ENCODE data around the gene MYB. TPM values are rescaled to one million over a fixed set of nuclear protein-coding genes. Genes with fewer than 3 reads are reported as not detected.

Gene MYB
- 0.09 and 0.10 TPM in 2 replicates for polyA plus RNA-seq (2011; rRNA removed)
- polyA minus RNA-seq (2011; rRNA and poly(A)+ RNA removed), result 0.26 TPM in 1 of 2 replicates, not detected in the other

DNA sequence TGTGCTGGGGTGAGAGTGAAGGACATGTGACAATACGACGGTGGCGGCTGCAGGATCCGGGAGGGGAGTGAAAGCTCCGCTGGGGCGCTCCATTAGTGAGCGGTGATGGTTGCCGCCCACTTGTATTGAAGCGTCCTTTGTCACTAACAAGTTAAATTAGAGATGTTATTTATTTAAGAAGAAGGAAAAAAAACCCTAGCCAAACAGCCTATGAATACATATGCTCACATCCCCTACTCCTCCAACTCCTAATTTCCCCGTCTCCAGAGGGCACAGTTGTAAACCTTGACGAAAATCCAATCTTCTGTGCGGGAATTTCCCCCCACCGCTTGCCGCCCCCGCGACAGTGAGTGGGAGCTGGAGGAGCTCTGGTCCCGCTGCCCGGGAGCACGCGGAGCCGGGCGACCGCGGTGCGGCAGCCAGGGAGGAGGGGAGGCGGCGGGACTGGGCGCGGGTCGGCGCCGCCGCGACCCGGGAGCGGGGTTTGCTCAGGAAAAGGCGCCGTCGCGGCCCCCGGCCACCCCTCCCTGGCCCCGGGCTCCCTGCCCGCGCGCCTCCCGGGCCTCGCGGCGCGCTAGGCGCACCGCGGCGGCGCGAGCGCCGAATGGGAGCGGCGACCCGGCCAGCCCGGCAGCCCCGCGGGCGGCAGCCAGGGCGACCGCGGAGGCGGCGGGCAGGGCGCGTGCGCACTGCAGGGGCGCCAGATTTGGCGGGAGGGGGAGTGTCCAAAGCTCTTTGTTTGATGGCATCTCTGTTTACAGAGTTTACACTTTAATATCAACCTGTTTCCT, at the start of gene MYB:
TSS of gene MYB (plus strand) at position 767 of the 791 bp plus-strand sequence. CDS start 206 bp downstream, outside the sequence.
- Histone ChIP-seq H3K4me3 (ENCODE audit: low read depth, low read length) (peak within 1 kb of the TSS; percentile 64), H3K27ac (ENCODE audit: low read depth, low read length) (no peak within 1 kb of the TSS), H3K9me3 (ENCODE audit: control insufficient read depth, insufficient read depth, low read length) (no peaks in the 10 kb centered on the region; the same call in 1 of the 2 replicates), H3K27me3 (ENCODE audit: control insufficient read depth, insufficient read depth, low read length) (peaks cover 19% of the 10 kb centered on the region)
- POLR2A ChIA-PET, result no interaction called here
- no peak for DNase-seq (ENCODE audit: low read depth, low spot score)
- CTCF ChIA-PET, result no interaction called here
- TF ChIP-seq, protein P1, sequence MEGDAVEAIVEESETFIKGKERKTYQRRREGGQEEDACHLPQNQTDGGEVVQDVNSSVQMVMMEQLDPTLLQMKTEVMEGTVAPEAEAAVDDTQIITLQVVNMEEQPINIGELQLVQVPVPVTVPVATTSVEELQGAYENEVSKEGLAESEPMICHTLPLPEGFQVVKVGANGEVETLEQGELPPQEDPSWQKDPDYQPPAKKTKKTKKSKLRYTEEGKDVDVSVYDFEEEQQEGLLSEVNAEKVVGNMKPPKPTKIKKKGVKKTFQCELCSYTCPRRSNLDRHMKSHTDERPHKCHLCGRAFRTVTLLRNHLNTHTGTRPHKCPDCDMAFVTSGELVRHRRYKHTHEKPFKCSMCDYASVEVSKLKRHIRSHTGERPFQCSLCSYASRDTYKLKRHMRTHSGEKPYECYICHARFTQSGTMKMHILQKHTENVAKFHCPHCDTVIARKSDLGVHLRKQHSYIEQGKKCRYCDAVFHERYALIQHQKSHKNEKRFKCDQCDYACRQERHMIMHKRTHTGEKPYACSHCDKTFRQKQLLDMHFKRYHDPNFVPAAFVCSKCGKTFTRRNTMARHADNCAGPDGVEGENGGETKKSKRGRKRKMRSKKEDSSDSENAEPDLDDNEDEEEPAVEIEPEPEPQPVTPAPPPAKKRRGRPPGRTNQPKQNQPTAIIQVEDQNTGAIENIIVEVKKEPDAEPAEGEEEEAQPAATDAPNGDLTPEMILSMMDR (IDR thresholded peaks at IDR 0.05; ENCODE audit: low read depth, low read length), result no peak

DNA sequence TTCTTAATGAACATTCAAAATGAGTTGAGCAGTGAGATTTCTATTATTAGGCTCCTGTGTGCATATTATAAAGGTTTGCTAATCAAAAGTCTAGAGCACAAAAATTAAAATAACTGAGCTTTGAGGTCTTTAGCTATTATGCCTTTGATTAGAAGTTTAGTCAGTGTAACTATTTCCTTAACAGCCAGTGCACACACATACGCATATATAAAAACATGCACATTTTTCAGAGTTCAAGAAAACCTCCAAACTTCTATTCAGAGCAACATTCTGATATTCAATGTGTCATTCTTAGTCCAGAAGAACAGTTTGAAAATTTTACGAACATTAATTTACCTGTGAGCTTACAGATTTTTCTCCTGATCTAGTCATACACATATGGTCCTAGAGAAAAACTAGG, 48.3 kb upstream of the MYB start:
- no peak for DNase-seq (ENCODE audit: low read depth, low spot score)
- ChIA-PET POLR2A (no interaction called here), CTCF (no interaction called here)
- H3K9me3 ChIP-seq (ENCODE audit: control insufficient read depth, insufficient read depth, low read length), result no peaks in the 10 kb centered on the region
- TF ChIP-seq, protein P1 (IDR thresholded peaks at IDR 0.05; ENCODE audit: low read depth, low read length), result no peak
- H3K27ac ChIP-seq (ENCODE audit: low read depth, low read length), result no peak overlapping the region
- H3K27me3 ChIP-seq (ENCODE audit: control insufficient read depth, insufficient read depth, low read length), result peaks cover 16% of the 10 kb centered on the region
- no peak overlapping the region for H3K4me3 ChIP-seq (ENCODE audit: low read depth, low read length)

DNA sequence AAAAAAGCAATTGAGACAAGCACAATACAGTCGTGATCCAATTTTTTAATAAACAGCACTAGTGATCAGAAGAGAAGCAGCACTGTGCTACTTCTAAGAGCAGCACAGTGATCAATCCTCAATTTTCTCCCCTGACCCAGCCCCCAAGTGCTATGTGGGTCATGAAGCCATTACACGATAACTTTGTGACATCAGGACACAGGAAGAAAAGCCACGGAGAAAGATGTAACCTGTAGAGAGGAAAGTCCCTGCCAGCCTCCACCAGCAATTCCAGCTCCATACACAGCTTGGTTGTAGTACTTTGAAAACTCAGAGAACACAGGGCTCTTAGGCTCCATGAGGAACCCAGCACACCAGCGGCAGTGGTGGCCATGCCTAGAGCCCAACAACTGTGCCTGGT, 45.3 kb upstream of the MYB start:
- no peak for DNase-seq (ENCODE audit: low read depth, low spot score)
- Histone ChIP-seq H3K27me3 (ENCODE audit: control insufficient read depth, insufficient read depth, low read length) (peaks cover 11% of the 10 kb centered on the region), H3K4me3 (ENCODE audit: low read depth, low read length) (no peak overlapping the region), H3K27ac (ENCODE audit: low read depth, low read length) (no peak overlapping the region), H3K9me3 (ENCODE audit: control insufficient read depth, insufficient read depth, low read length) (no peaks in the 10 kb centered on the region)
- POLR2A ChIA-PET, result no interaction called here
- TF ChIP-seq, protein P1 (IDR thresholded peaks at IDR 0.05; ENCODE audit: low read depth, low read length), result no peak
- CTCF ChIA-PET, result interaction anchor here (0.8 kb wide), 1 partner anchor 8 kb away, joined by 4 read pairs; no protein-coding TSS in a partner anchor

DNA sequence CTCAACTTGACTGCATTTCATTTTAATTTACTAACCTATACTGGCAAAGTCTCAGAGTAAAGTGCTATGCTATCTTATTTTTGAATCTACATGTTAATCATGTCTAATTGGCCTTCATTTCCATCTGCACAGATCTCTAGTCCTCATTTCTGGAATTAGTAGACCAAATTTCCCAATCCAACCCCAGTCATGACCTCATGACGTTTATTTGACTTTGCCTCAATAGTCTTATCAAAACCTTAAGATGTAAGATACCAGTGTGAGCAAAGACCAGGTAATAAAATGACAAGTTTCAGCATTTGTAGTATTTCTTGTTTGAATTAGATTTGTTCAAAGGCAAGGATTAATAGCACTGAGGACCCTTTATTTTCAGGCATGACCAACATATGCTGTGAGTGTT, 43.3 kb upstream of the MYB start:
- Histone ChIP-seq H3K27ac (ENCODE audit: low read depth, low read length) (no peak overlapping the region), H3K4me3 (ENCODE audit: low read depth, low read length) (no peak overlapping the region), H3K9me3 (ENCODE audit: control insufficient read depth, insufficient read depth, low read length) (no peaks in the 10 kb centered on the region), H3K27me3 (ENCODE audit: control insufficient read depth, insufficient read depth, low read length) (peaks cover 14% of the 10 kb centered on the region)
- TF ChIP-seq, protein P1 (IDR thresholded peaks at IDR 0.05; ENCODE audit: low read depth, low read length), result no peak
- POLR2A ChIA-PET, result no interaction called here
- DNase-seq (ENCODE audit: low read depth, low spot score), result no peak
- CTCF ChIA-PET, result no interaction called here

DNA sequence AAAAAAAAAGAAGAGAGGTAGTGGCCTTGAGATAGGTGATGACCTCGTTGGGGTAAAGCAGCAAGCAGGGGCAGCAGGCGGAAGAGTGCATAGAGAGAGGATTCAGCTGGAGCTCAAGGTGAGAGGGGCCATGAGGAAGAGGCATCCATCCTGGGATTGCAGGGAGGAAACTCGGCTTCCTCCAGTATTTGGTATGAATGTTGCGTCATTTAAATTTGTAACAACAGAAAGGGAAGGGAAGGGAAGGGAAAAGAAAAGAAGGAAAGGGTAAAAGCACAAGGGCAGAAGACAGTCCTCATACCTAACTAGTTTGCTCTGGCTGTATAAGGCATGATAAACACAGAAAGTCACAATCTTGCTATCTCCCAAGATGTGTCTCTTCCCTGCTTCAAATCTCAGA, 39.9 kb upstream of the MYB start:
- DNase-seq (ENCODE audit: low read depth, low spot score), result no peak
- POLR2A ChIA-PET, result no interaction called here
- peaks cover 11% of the 10 kb centered on the region for H3K27me3 ChIP-seq (ENCODE audit: control insufficient read depth, insufficient read depth, low read length)

More for the DNA sequence above, 39.9 kb upstream of the MYB start:
- H3K27ac ChIP-seq (ENCODE audit: low read depth, low read length), result no peak overlapping the region
- CTCF ChIA-PET, result interaction anchor here (6.3 kb wide), 1 partner anchor 282 kb away, joined by 77 read pairs; no protein-coding TSS in a partner anchor
- no peaks in the 10 kb centered on the region for H3K9me3 ChIP-seq (ENCODE audit: control insufficient read depth, insufficient read depth, low read length)
- H3K4me3 ChIP-seq (ENCODE audit: low read depth, low read length), result no peak overlapping the region
- TF ChIP-seq, protein P1 (IDR thresholded peaks at IDR 0.05; ENCODE audit: low read depth, low read length), result no peak

All from AG04450 (cell line).